ENCODE measurements around the gene MAPK12. TPM values are rescaled to one million over a fixed set of nuclear protein-coding genes. Genes with fewer than 3 reads are reported as not detected.

Gene MAPK12
- total and polyA plus RNA-seq, 9 of the 15 experiments (the other 6 are each of a cell fraction or from before 2014, with no cell fraction given): 0.79 to 71.5 (median 32.8) TPM

- FAIRE-seq (no peak), DNase-seq (ENCODE audit: extremely low read depth in 1 of 4, low spot score in 3 of 4) (no peak), ATAC-seq (no peak)
- in situ Hi-C loops (cut with MboI) (no loop called here), intact Hi-C loops (cut with micrococcal nuclease) (no loop called here)
- no peaks in the 10 kb centered on the region for H3K9me1 ChIP-seq (ENCODE audit: control insufficient read depth, insufficient read depth, low read length)
- BruUV-seq (replicated peaks): no TSS peak
- H4K20me1 ChIP-seq (replicated peaks; ENCODE audit: control insufficient read depth, insufficient read depth, low read length): no peaks in the 10 kb centered on the region
- H3K4me3 ChIP-seq: no peak overlapping the region
- ChIA-PET POLR2A (no interaction called here), CTCF (ENCODE audit: low intra/inter-chr PET ratio) (no interaction called here)
- no peaks in the 10 kb centered on the region for H3K79me2 ChIP-seq (ENCODE audit: control insufficient read depth, insufficient read depth, low read length)
- TF ChIP-seq HOXB6 (CRISPR knock-in tag; IDR thresholded peaks at IDR 0.05; ENCODE audit: borderline replicate concordance): no peak
- no peak for TF ChIP-seq ZNF41 (CRISPR knock-in tag; conservative IDR thresholded peaks at IDR 0.05)
- no peak for TF ChIP-seq DMBX1 (CRISPR knock-in tag; IDR thresholded peaks at IDR 0.05; ENCODE audit: borderline replicate concordance)
- no peak for TF ChIP-seq ZNF764 (CRISPR knock-in tag; IDR thresholded peaks at IDR 0.05; ENCODE audit: low read depth)
- TF ChIP-seq ZNF395 (CRISPR knock-in tag; IDR thresholded peaks at IDR 0.05): no peak
- TF ChIP-seq SNRNP70 (optimal IDR thresholded peaks at IDR 0.05; ENCODE audit: low read depth, low read length): no peak
- peak; percentile 38; the same call in 1 of the 2 replicates for TF ChIP-seq POLR2G (IDR thresholded peaks at IDR 0.05; ENCODE audit: low read depth, low read length)
- no peak overlapping the region for H3K9ac ChIP-seq (ENCODE audit: insufficient read depth in 1 of 2, low read depth in 2 of 2, low read length in 2 of 2)
- no peaks in the 10 kb centered on the region for H3K27me3 ChIP-seq (ENCODE audit: control insufficient read depth in 2 of 2, insufficient read depth in 2 of 2, low read length in 2 of 2)
- peaks cover 33% of the 10 kb centered on the region; the same call in 1 of the 3 replicates for H3K36me3 ChIP-seq (ENCODE audit: control insufficient read depth, insufficient read depth, low read length)
- no peak overlapping the region for H3K27ac ChIP-seq (ENCODE audit: extremely low read depth, low read depth, low read length)
- H3K9me3 ChIP-seq (replicated peaks; ENCODE audit: control insufficient read depth, insufficient read depth, low read depth, low read length): no peaks in the 10 kb centered on the region
- H3K4me2 ChIP-seq (ENCODE audit: insufficient read depth, low read length): no peak overlapping the region
- H2AFZ ChIP-seq (ENCODE audit: low read depth, low read length): no peak overlapping the region
- H3K4me1 ChIP-seq (replicated peaks in 1 of 2; ENCODE audit: control insufficient read depth in 2 of 2, insufficient read depth in 2 of 2, low read length in 2 of 2): peaks cover 0 to 24% of the 10 kb centered on the region in 2 experiments; a peak in 1 of 5 replicates
- WGBS (ENCODE audit: insufficient coverage, low coverage, missing lambda C conversion rate): 95% methylated on average over 12 of the region's 40 CpGs
These were observed 25.3 kb upstream of the MAPK12 start for GRCh38 chr22:50286701-50287318.
